Stimulated activated CD8-positive, alpha-beta memory T cell treated with anti-CD3 and anti-CD28 coated beads, Interleukin-12 subunit alpha, Interleukin-12 subunit beta, amount 100 ng/mL, for 4 hours (primary cell): ENCODE results near the gene MSX2.

Source experiments
- DNase-seq: peaks from one replicate; pipeline ENCODE4 v3.0.0-alpha.2; 2020; ENCODE audit warnings: low read depth

MSX2 gene

DNA sequence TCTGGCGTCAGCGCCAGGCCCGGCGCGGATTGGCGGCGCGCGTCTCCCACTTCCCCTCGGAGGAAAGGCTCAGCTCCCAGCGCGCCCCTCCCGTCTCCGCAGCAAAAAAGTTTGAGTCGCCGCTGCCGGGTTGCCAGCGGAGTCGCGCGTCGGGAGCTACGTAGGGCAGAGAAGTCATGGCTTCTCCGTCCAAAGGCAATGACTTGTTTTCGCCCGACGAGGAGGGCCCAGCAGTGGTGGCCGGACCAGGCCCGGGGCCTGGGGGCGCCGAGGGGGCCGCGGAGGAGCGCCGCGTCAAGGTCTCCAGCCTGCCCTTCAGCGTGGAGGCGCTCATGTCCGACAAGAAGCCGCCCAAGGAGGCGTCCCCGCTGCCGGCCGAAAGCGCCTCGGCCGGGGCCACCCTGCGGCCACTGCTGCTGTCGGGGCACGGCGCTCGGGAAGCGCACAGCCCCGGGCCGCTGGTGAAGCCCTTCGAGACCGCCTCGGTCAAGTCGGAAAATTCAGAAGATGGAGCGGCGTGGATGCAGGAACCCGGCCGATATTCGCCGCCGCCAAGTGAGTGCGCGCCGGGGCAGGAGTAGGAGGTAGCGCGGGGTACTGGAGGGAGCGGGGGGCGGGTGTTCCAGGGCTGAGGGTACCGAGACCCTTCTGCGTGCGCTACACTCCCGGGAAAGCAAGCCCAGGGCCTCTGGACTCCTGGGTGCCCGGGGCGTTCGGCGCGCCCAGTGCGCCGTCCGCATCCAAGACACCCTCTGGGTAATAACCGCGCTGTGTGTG is at the start of gene MSX2:
MSX2 (plus strand) TSS at position 99 of the 777 bp plus-strand sequence; CDS start at position 177, 78 bp downstream.
- DNase-seq, result no peak

DNA sequence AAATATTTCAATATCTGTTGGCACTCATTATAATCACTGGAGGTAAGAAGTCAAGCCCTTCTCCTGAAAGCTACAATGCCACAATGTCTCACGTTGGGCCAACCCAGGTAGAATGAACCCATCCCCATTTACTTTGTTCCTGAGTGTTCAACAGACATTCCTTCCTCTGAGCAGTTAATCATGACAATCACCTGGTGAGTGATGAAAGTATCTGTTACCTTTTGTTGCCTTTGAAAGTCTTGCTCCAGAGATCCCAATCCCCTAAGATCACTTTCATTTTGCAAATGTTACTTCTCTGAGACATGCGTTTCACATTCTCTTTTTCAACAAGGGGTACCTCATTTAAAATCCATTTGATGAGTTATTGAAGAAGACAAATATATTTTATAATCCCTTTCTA is 49.3 kb upstream of the MSX2 start:
- DNase-seq, result no peak

GRCh38 chr5:174675916-174676315 is 48.5 kb upstream of the MSX2 start:
- no peak for DNase-seq

DNA sequence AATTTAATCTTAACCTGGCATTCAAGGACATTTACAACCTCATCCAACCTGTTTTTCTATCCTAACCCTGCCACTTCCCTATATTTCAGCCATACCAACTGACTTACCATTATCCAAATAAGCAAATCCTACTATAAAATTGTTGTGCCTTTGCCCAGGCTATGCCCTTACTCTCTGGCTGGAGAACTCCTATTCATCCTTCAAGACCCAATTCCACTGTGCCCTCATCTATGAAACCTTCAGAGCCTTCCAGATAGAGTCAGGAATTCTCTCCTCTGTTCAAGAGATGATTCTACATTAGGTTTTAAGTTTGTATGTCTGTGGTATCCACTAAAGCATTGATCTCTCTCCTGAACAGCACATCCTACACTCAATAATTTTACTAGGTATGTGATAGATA is 46.3 kb upstream of the MSX2 start:
- DNase-seq, result no peak

GRCh38 chr5:174680901-174681565 is 43.3 kb upstream of the MSX2 start:
- DNase-seq, result no peak

DNA sequence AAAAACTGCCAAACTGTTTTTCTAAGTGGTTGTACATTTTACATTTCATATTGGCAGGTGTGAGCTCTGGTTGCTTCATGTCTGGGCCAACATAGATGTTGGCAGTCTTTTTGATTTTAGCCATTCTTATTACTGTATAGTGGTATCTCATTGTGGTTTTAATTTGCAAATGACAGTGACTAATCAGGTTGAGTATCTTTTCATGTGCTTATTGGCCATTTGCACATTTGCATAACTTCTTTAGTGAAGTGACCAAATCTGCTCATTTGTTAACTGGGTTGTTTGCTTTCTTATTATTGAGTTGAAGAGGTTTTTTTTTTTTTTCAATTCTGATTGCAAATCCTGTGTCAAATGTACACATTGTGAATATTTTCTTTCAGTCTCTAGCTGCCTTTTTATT is 36.9 kb upstream of the MSX2 start:
- no peak for DNase-seq

DNA sequence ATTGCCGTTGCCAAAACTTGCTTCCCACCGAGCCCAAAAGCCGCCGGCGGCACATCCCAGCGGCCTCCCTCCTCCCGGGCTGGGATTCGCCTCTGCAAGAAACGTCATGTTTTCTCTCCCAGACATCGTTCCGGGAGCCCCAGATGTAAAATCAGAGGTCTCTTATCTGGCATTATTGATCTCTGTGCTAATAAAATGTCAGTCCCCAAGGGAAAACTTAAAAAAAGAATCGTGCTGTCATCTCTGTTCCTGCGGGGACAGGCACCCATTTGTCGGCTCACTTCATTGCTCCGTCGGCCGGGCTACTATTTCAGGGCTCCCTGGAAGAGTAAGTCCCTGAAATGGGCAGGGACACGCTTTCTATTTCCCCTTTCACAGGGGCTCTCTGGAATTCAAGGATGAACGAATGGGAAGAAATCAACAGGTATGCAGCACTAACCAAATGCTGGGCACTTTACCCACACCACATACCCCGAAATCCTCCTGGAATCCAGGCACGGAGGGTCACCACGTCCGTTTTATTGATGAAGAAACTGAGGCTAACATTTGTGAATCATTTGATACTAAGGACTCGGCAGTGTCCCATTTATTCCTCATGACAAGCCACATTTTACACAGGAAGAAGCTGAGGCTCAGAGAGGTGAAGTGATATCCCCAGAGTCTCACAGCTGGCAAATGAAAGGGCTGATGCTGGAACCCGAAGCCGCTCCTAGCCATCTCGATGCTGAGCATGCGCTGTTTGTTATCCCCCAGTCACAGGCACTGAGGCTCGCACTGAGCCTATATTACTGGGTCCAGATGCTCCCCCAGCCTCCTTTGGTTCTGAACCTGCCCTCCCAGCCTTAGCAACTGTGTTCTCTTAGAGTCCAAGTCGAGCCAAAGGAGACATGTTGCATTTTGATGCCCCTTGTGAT is 35.7 kb upstream of the MSX2 start:
- no peak for DNase-seq

DNA sequence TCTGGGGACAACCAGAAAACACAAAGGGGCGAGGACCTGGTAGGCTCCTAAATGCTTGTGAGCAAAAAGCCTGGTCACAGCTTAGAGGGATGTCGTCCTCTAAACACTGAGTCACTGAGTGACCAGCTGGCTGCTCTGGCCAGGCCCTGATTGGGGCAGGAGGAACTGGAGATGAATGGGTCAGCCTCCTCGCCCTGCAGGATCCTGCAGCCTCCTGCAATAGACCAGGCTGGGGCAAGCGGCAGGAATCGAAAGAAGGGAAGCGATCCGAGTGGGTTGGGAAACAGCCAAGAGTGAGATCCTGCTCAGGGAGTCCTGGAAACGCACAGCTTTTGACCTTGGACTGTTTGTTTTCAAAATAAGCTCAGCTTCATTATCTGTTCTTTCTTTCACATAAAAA is 34.1 kb upstream of the MSX2 start:
- DNase-seq, result no peak

GRCh38 chr5:174692381-174692780 is 32.0 kb upstream of the MSX2 start:
- no peak for DNase-seq

DNA sequence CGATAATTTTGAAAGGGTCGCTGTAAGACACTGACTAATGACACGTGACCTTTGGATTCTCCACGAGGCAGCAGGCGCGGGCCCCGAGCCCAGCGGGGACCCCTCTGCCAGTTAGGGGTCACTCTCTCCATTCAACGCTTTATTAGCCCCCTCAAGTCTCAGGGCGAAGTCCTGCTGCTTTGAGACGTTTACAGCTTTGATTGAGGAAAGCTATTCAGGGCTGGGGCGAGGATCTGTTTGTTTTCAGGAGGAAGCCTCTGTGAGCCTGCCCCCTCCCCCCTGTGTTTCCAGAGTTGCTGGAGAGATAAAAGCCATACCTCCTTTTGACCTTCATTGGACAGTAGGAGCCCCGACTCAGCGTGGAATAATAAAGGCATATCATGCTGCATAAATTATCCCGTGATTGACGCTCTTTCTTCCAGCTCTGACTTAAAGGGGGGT is 31.4 kb upstream of the MSX2 start:
- no peak for DNase-seq

GRCh38 chr5:174693697-174694385 is 30.5 kb upstream of the MSX2 start:
- no peak for DNase-seq

DNA sequence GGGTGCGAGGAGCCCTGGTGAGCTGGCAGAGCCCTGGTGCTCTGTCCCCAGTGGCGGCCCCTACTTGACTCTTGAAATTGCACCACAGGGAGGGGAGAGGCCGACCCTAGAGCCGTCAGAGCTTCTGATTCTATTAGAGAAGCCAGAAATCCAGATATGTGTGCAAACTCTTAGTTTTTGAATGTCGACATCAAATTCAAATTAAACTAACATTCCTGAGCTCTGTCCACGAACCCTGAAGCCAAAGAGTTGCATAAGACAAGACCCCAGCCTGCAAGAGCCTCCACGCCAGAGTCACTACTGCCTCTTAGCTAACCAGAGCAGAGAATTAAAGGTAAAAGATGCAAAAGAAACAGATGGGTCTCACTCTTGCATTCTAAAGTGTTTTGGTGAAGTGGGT is 29.8 kb upstream of the MSX2 start:
- DNase-seq, result no peak

- DNase-seq, result no peak
Measured at GRCh38 chr5:174698156-174698555, 26.2 kb upstream of the MSX2 start.

DNA sequence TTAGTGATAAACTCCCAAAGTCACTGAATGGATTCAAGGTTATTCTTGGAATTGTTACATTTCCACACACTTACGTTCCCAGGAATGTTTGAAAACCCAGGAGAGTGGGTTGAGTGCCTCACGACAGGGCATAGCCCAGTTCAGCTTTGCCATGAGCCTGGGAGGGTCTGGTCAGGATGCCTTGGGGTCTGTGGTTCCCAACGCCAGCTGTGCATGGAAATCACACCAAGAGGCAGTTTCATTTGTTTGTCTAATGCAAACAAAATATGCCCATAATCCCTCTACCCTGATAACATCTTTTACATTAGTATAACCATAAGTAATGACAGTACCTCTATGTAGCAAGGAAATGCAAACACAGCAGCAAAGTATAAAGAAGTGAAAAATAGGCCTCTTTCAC is 25.3 kb upstream of the MSX2 start:
- DNase-seq, result no peak

DNA sequence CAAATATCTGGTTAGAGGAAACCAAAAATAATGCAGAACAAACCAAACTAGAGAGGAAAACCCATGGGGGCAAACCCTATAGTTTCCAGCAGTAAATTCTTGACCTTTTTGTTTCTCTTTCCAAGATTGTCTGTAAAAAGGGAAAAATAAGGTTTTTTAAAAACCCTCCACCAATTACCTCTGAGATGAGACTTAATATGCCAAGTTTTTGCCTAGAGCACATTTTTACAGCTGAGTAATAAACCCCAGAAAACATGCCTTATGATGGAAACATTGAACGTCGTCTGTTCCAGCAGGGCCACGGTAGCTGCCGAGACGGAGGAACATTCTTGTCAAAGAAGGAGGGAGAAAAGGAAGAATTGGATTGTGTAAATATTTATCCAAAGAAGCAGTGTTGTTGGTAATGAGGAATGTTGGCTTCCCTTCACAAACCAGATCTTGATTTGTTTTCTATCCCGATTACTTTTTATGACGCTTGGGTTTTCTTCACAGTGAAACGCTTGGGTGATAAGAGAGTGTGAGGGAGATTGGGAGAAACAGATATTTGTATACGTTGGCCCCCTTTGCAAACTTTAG is 17.3 kb upstream of the MSX2 start:
- no peak for DNase-seq

DNA sequence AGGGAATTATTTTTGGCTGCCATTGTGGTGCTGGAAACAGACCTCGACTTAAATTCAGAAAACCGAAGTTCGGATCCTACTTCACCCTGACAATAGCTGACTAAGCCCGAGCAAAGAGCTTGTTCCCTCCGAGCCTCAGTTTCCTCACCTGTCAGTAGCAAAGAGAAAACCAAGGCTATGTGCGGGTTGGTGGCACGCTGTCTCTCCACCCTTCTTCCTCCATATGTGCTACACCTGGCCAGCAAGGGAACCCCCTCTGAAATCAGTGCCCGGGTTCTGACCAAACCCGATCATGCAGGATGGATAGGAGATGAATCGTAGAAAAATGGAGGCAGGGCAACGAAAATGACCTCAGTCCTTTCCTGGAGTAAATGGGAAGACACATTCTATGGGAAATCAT is 16.7 kb upstream of the MSX2 start:
- no peak for DNase-seq

- DNase-seq, result no peak
Measured at GRCh38 chr5:174708476-174709207, 15.7 kb upstream of the MSX2 start.

- no peak for DNase-seq
Measured at GRCh38 chr5:174714751-174715150, 9.6 kb upstream of the MSX2 start.

GRCh38 chr5:174715804-174716203 is 8.6 kb upstream of the MSX2 start:
- no peak for DNase-seq

DNA sequence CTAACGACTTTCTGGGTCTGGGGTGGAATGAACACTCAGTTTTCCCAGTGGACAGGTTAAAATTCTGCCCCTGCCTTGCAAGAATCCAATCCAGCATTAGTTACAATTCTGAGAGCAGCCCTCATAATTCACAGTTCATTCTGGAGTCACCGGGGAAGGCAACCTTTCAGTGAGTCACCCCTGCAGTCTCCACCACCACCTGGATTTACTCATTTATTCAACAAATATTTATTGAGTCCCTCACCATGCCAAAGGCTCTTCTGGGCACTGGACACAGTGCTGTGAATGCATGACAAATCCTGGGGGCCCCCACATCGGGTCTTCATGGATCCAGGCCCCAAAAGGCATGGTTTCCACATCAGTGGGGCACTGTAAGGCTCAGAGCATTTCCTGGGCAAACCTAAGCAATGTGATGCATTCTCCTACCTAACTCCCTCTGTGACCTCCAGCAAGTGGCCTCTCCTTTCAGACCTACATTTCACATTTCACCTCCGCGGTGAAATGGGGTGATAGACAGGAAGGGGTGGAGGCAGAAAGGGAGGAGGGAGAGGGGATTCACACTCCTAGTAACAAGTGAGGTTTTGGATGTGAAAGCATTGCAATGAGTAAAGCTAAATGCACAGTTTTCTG is 6.4 kb upstream of the MSX2 start:
- no peak for DNase-seq
